OCI-LY7 (cell line): Measurements from ENCODE around the gene SLC39A6.

Source experiments
- CTCF ChIP-seq: fragments of 200-600 bp; sonication (generic); conservative IDR thresholded peaks from 2 replicates; pipeline ENCODE4 v1.5.1; 2014; ENCODE audit warnings: mild to moderate bottlenecking, antibody characterized with exemption, low read length, moderate library complexity, mixed read lengths
- EZH2phosphoT487 ChIP-seq: fragments of 200-600 bp; sonication (generic); IDR thresholded peaks from 2 replicates; pipeline ENCODE4 v1.6.1; 2018; ENCODE audit warnings: low read depth, borderline replicate concordance, mild to moderate bottlenecking, mixed run types, antibody characterized with exemption, low read length, moderate library complexity, mixed read lengths

GRCh38 chr18:36075862-36076587, 53.1 kb downstream of the SLC39A6 start:
- TF ChIP-seq CTCF (no peak), EZH2phosphoT487 (no peak)
